ENCODE data around the gene IL18.
"Not testable (repeated sequence)": the region's sequence is repeated elsewhere in the genome, so short reads cannot be mapped to it uniquely, and the experiment has no call there.

Gene IL18

GRCh38 chr11:112163875-112164685, at the start of gene IL18:
IL18 (minus strand) TSS chr11:112164094; CDS start chr11:112155053, 9,041 bp downstream.
- DNase-seq (ENCODE audit: low spot score): no peak

DNA sequence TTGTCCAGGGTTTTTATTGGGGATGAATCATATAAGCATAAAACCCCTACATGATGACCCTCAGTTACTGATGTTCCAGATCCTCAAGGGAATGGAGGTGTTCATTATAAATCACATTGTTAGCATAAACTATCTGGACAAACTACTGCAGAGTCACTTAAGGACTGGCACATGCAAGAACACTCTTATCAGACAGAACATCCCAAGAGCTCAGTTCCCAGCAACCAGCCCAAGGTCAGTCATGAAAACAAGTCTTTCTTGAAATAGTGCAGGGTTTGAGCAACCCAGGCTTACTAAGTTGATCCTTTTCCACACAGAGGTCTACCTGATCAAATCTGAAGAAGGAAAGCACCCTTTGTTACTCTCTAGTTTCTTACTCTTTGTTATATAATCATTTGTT, 48.8 kb upstream of the IL18 start:
- no peak for DNase-seq (ENCODE audit: low spot score)

DNA sequence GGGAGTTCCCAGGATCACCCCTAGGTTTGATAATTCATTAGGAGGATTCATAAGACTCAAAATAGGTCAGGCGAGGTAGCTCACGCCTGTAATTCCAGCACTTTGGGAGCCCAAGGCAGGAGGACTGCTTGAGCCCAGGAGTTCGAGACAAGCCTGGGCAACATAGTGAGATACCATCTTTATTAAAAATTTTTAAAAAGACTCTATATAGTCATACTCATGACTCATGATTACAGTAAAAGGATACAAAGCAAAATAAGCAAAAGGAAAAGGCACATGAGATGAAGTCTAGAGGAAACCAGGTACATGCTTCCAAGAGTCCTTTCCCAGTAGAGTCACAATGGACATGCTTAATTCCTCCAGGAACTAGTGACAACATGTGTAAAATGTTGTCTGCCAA, 48.4 kb upstream of the IL18 start:
- no peak for DNase-seq (ENCODE audit: low spot score)

DNA sequence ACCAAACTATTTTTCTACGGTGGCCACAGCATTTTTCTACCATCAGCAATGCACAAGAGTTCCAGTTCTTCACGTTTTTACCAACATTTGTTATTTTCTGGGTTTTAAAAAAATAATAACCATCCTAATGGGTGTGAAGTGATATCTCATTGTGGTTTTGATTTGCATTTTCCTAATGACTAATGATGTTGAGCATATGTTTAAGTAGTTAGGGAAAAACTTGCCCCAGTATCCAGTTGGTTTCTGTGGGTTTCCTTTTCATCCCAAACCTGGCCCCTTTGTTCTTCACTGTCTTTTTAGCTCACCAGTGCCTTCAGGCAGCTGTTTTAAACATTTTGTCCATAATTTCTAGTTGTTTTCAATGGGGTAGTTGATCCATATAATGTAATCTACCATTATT, 47.6 kb upstream of the IL18 start:
- no peak for DNase-seq (ENCODE audit: low spot score)

- DNase-seq (ENCODE audit: low spot score): no peak
These were observed 47.0 kb upstream of the IL18 start for GRCh38 chr11:112210890-112211289.

- DNase-seq (ENCODE audit: low spot score): no peak
These were observed 42.2 kb upstream of the IL18 start for GRCh38 chr11:112206071-112206470.

- no peak for DNase-seq (ENCODE audit: low spot score)
These were observed 36.4 kb upstream of the IL18 start for GRCh38 chr11:112200252-112200651.

DNA sequence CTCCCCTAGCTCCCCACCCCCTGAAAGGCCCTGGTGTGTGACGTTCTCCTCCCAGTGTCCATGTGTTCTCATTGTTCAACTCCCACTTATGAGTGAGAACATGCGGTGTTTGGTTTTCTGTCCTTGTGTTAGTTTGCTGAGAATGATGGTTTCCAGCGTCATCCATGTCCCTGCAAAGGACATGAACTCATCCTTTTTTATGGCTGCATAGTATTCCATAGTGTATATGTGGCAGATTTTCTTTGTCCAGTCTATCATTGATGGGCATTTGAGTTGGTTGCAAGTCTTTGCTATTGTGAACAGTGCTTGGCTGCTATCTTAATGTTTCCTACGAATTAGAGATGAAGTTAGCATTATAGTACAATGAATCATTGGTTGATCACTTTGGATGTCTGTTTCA, 35.2 kb upstream of the IL18 start:
- not testable (repeated sequence) for DNase-seq (ENCODE audit: low spot score)

DNA sequence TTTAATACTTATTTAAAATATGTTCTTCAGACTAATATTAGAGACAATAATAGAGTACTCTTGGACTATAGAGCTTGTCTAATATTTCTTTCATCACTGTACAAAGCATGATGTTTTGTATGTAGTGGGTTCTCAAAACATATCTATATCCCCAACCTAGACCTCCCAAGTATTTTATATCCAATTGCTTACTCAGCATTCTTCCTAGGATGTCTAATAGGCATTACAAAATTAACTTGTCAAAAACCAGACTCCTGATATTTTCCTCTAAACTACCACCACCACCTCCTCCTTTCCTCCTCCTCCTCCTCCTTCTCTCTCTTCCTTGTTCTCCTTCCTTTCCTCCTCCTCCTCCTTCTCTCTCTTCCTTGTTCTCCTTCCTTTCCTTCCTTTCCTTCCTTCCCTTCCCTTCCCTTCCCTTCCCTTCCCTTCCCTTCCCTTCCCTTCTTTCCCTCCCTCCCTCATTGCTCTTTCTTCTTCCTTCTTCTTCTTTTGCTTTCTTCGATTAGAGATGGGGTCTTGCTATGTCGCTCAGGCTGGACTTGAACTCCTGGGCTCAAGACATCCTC, 32.7 kb upstream of the IL18 start:
- no peak for DNase-seq (ENCODE audit: low spot score)

DNA sequence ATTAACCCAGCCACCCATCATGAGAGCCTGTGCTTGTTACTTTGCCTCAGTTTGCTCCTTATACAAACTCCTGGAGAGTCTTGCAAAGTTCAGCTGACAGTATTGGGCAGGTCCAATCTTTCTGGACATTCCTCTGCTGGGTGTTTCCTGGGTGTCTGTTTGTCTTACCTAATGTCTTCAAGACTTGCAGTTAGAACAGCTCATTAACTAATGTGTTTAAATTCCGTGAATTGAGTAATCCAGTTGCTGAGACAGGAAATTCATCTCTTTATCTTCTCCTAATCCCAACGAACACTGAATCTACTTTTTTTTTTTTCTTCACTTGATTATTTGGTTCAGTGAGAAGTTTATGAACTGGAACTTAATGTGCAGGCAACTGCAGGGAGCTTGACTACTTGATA, 32.1 kb upstream of the IL18 start:
- DNase-seq (ENCODE audit: low spot score): peak; percentile 64

GRCh38 chr11:112195113-112195512, 31.2 kb upstream of the IL18 start:
- not testable (repeated sequence) for DNase-seq (ENCODE audit: low spot score)

- DNase-seq (ENCODE audit: low spot score): no peak
These were observed 22.4 kb upstream of the IL18 start for GRCh38 chr11:112186304-112186703.

GRCh38 chr11:112185883-112186282, 22.0 kb upstream of the IL18 start:
- DNase-seq (ENCODE audit: low spot score): no peak

DNA sequence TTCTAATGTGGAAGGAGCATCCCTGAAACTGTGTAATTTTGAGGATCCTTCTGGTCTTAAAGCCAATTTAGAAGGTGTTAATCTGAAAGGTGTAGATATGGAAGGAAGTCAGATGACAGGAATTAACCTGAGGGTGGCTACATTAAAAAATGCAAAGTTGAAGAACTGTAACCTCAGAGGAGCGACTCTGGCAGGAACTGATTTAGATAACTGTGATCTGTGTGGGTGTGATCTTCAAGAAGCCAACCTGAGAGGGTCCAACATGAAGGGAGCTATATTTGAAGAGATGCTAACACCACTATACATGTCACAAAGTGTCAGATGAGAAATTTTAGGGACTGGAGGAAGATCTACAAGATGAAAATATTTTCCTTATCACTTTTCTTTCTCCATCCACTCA, 19.0 kb upstream of the IL18 start:
- no peak for DNase-seq (ENCODE audit: low spot score)

GRCh38 chr11:112179601-112180000, 15.7 kb upstream of the IL18 start:
- DNase-seq (ENCODE audit: low spot score): no peak

DNA sequence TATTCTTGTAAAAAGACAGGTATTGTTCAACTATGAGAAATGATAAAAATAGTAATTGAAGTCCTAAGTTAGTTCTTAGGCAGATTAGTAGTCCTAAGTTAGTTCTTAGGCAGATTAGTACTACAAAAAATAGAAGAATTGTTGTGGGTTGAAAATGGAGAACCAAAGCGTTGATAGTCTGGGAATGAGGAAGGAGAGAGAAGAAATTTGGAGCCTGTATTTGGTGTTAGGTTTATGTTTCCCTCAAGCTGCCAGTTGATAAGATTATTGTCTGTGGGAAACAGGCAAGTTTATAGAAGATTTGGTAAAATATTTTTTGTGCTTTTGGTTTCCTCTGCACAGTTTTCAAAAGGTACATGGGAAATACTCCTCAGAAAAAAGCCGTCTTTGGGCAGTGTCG, 15.0 kb upstream of the IL18 start:
- DNase-seq (ENCODE audit: low spot score): no peak

DNA sequence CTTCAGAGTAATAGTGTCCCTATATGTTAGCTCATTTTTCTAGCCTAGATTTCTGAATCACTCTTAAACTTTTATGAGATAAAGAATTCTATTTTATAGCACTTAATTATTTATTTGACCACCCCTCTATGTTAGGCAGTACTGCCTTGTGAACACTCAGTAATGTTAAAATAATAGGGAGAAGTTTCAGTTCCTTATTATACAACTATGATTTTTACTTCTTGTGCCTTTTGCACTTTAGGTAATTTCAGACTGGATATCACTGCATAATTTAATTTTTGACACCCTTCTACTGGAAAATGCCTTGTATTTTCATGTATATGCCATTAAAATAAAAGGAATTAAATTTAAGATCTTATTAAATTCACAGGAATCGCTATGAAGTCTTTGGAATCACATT, 14.5 kb upstream of the IL18 start:
- DNase-seq (ENCODE audit: low spot score): no peak

DNA sequence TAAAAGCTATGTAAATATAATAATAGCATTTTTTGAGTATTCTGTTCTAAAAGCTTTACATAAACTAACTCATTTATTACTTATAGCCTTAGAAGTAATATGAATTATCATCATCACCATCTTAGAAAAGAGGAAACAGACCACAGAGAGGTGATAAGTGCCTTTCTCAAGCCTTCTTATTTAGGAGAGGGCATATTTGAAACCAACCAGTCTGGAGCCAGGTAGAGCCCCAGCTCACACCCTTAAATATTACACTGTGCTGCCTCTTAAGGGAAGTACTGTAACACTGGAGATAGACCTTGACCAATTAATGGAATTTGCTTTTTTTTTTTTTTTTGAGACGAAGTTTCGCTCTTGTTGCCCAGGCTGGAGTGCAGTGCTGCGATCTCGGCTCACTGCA, 13.7 kb upstream of the IL18 start:
- DNase-seq (ENCODE audit: low spot score): no peak

DNA sequence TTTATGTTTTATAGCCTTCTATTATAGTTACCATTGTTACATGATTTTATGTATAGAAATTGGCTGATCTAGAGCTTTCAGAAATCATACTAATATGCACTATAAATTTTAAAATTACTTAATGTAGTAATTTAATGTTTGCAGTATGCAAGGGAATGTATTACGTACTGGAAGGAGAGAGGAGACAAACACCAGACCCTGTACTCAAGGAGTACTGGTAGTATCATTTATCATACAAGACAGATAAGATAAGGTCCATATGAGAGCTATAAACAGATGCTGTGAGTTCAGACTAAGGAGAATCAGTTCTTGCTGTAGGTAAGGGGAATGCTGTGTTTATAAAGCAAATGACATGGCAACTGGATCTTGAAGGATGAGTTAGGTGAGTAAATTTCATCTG, 12.2 kb upstream of the IL18 start:
- no peak for DNase-seq (ENCODE audit: low spot score)

DNA sequence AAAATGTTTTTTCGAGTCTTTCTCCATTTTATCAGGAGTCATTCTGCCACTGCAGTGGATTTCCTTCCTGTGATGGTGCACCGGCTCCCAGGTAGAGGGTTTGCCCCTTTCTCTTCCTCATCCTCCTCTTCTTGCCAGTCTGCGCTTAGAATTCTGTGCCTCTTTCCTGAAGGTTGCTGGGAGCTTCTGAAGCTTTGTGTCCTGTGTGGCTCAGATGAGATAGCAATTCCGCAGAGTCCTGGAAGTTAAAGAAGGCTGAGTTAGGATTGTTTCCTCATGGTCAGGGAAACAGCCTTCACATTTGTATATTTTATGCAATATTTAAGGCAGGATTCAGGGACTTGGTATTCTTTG, 11.7 kb upstream of the IL18 start:
- DNase-seq (ENCODE audit: low spot score): no peak

DNA sequence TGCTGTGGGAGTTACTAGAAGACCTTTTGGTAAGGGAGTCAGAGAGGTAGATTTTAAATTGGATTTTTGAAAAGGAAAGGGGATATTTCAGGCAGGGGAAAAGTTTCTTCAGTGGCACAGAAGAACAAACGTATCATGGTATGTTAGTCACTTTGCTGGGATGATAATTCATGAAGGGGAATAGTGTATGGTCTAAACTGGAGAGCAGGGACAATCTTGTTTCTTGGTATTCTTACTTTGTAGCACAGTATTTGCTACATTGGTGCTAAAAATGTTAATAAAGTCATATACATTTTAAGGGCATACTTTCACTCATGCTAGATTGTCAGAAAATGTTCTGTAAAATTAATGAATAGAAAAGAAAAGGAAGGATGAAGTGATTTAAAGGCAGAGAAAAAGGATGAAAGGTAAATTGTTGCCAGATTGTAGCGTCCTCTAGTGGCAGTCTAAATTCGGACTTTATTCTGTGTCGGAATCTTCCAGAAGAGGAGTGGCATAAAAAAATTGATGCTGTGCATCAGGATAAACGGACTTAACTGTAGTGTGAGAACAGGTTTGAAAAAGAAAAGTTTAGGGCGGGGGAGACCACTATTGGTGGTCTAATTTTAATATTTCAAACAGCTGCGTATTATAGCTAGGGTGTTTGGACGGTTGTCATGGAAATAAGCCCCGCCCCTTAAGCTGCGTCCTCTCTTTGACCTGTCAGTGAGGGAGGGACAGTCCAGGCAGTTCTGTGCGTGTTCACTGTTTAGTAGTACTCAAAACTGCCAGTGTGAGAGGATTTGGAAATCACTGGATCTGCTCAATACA, 11.1 kb upstream of the IL18 start, which contains the start of gene BCO2:
BCO2 (plus strand) TSS at position 724 of the 810 bp plus-strand sequence. CDS start 90 bp downstream, outside the sequence.
- DNase-seq (ENCODE audit: low spot score): peak; percentile 72

- DNase-seq (ENCODE audit: low spot score): no peak
These were observed 9.3 kb upstream of the IL18 start for GRCh38 chr11:112173152-112173551.

All from GM03348 (cell line).